Naive thymus-derived CD4-positive, alpha-beta T cell (primary cell): ENCODE data around the gene CDC42BPG. TPM values are rescaled to one million over a fixed set of nuclear protein-coding genes. Genes with fewer than 3 reads are reported as not detected.
"Not testable (repeated sequence)": the region's sequence is repeated elsewhere in the genome, so short reads cannot be mapped to it uniquely, and the experiment has no call there.

ENCODE experiments used
- ATAC-seq: fragments of 150-1000 bp; cut with Tn5 transposase; 2 replicates; pipeline ENCODE4 v1.10.0; 2021; ENCODE audit warnings: mild to moderate bottlenecking, moderate library complexity
- CTCF ChIA-PET: fragments of 350-600 bp; sonication (Branson Sonifier 250); formaldehyde crosslinking; loops from one replicate; lab custom pipeline; 2021; ENCODE audit warnings: antibody characterized with exemption; lab: Charles Lee
- POLR2A ChIA-PET: fragments of 350-600 bp; sonication (Branson Sonifier 250); formaldehyde crosslinking; loops from one replicate; lab custom pipeline; 2021; ENCODE audit warnings: antibody characterized with exemption, inconsistent platforms; lab: Charles Lee
- DNase-seq, 9 donors: peaks; one replicate each; pipeline versions ENCODE4 v3.0.0 to v3.0.0-alpha.2; 2020 to 2022; ENCODE audit warnings: mixed read lengths in 1 of 9
- H3K27ac ChIP-seq: one replicate; pipeline ENCODE4 v1.7.0; 2013; ENCODE audit warnings: mild to moderate bottlenecking, low read depth, low read length, moderate library complexity
- H3K27me3 ChIP-seq, 2 donors: one replicate each; pipeline ENCODE4 v1.7.0; 2013; ENCODE audit warnings: low read length in 2 of 2, mild to moderate bottlenecking in 2 of 2, moderate library complexity in 2 of 2; ENCODE audit not compliant: control insufficient read depth in 2 of 2, insufficient read depth in 2 of 2
- H3K36me3 ChIP-seq, 3 experiments: 1 replicate in 2 of 3; 2 replicates in 1 of 3; pipeline ENCODE4 v1.7.0; 2013; ENCODE audit warnings: low read length in 3 of 3, mild to moderate bottlenecking in 3 of 3, moderate library complexity in 1 of 3; ENCODE audit not compliant: insufficient read depth in 3 of 3, control insufficient read depth in 2 of 3
- H3K4me1 ChIP-seq, 2 donors: one replicate each; pipeline ENCODE4 v1.7.0; 2013; ENCODE audit warnings: low read length in 2 of 2, mild to moderate bottlenecking in 2 of 2, moderate library complexity in 1 of 2; ENCODE audit not compliant: control insufficient read depth in 2 of 2, insufficient read depth in 2 of 2
- H3K4me3 ChIP-seq: 2 replicates; pipeline ENCODE4 v1.7.0; 2013; ENCODE audit warnings: mild to moderate bottlenecking, low read length
- H3K9me3 ChIP-seq, 3 experiments: 1 replicate in 2 of 3; 2 replicates in 1 of 3; pipeline ENCODE4 v1.7.0; 2013; ENCODE audit warnings: low read length in 3 of 3; ENCODE audit not compliant: control insufficient read depth in 2 of 3
- H3K27ac Mint-ChIP-seq, 9 donors: one replicate each; pipeline ENCODE4 v1.8.0; 2020 to 2022; ENCODE audit warnings: mixed read lengths in 9 of 9, mild to moderate bottlenecking in 8 of 9, moderate library complexity in 5 of 9, inconsistent platforms in 2 of 9
- H3K27me3 Mint-ChIP-seq, 5 donors: one replicate each; pipeline ENCODE4 v1.8.0; 2021 to 2022; ENCODE audit warnings: mixed read lengths in 5 of 5, mild to moderate bottlenecking in 1 of 5
- H3K36me3 Mint-ChIP-seq, 5 donors: one replicate each; pipeline ENCODE4 v1.8.0; 2020 to 2022; ENCODE audit warnings: mixed read lengths in 5 of 5, mild to moderate bottlenecking in 3 of 5, inconsistent platforms in 1 of 5
- H3K4me1 Mint-ChIP-seq, 7 donors: one replicate each; pipeline ENCODE4 v1.8.0; 2020 to 2022; ENCODE audit warnings: mixed read lengths in 7 of 7, mild to moderate bottlenecking in 3 of 7, inconsistent platforms in 1 of 7
- H3K4me3 Mint-ChIP-seq, 10 donors: one replicate each; pipeline ENCODE4 v1.8.0; 2020 to 2022; ENCODE audit warnings: mild to moderate bottlenecking in 10 of 10, mixed read lengths in 10 of 10, moderate library complexity in 6 of 10, inconsistent platforms in 2 of 10
- H3K9me3 Mint-ChIP-seq, 11 donors: one replicate each; pipeline ENCODE4 v1.8.0; 2020 to 2022; ENCODE audit warnings: mixed read lengths in 11 of 11, mild to moderate bottlenecking in 4 of 11, inconsistent platforms in 1 of 11, moderate library complexity in 1 of 11
- intact Hi-C, 2 donors: fragments of 100-400 bp; cut with micrococcal nuclease; formaldehyde crosslinking; loops; one replicate each; pipeline ENCODE4 v1.15.1; 2023
- polyA plus RNA-seq, 2 donors: library from polyadenylated mRNA; unstranded; fragments of 300-500 nt; fragmentation: Illumina TruSeq; gene quantifications; one replicate each; pipeline ENCODE4 v1.2.3, GENCODE V29; 2021
- total RNA-seq, 6 experiments: library from RNA in 5 of 6; stranded (reverse) in 5 of 6; gene quantifications; 1 replicate in 5 of 6; 2 replicates in 1 of 6; pipeline ENCODE4 v1.2.3 and lab custom pipeline; 2021 to 2026

Gene CDC42BPG
- total and polyA plus RNA-seq, 7 experiments from 2014 or later: 0.22 to 9.2 (median 6.9) TPM

- Histone ChIP-seq H3K36me3 (no peaks in the 10 kb centered on the region), H3K27ac (no peak overlapping the region), H3K4me1 (peaks cover 41 to 59% of the 10 kb centered on the region in 2 donors), H3K9me3 (no peaks in the 10 kb centered on the region), H3K27me3 (no peaks in the 10 kb centered on the region), H3K4me3 (no peak overlapping the region)
- DNase-seq: peak; percentile 79 to 96 (median 89)
- intact Hi-C loops: loop anchor here (1.0 to 10.0 kb wide), 12 partner anchors 12 to 334 kb away; partner anchors contain the start of genes EHD1 (in 2 of the 2), ARL2 (in 1 of the 2), ATG2A (in 1 of the 2) and CAPN1 (in 1 of the 2)
- H3K27ac Mint-ChIP-seq: peak overlapping the region; percentile 21 to 83 (median 72)
- peaks cover 0 to 2% (median 0%) of the 10 kb centered on the region in 11 donors for H3K9me3 Mint-ChIP-seq
- CTCF ChIA-PET: interaction anchor here (0.6 to 29.8 kb wide), 14 partner anchors 11 to 469 kb away, joined by 3 to 945 read pairs (median 4); partner anchors contain the start of gene EHD1
- ATAC-seq: peak; percentile 78
- H3K4me3 Mint-ChIP-seq: peak overlapping the region in 7 of 10 donors; percentile 14 to 55 (median 38)
- peaks cover 0 to 2% (median 0%) of the 10 kb centered on the region in 5 donors for H3K36me3 Mint-ChIP-seq
- POLR2A ChIA-PET: interaction anchor here (0.7 to 29.3 kb wide), 9 partner anchors 17 to 274 kb away, joined by 3 to 1324 read pairs (median 5); partner anchors contain the start of genes EHD1, FAU, MRPL49 and RASGRP2
- H3K4me1 Mint-ChIP-seq: peaks cover 40 to 68% (median 58%) of the 10 kb centered on the region in 7 donors
- H3K27me3 Mint-ChIP-seq: no peaks in the 10 kb centered on the region
Observed at GRCh38 chr11:64846998-64847666, 2.7 kb upstream of the CDC42BPG start.

GRCh38 chr11:64845776-64846129 lies 1.3 kb upstream of the CDC42BPG start:
- H3K27me3 Mint-ChIP-seq: not testable (repeated sequence)

GRCh38 chr11:64845129-64845775 lies 799 bp upstream of the CDC42BPG start:
- H3K4me1 Mint-ChIP-seq: peaks cover 31 to 51% (median 41%) of the 10 kb centered on the region in 7 donors
- peaks cover 27 to 44% of the 10 kb centered on the region in 2 donors for H3K4me1 ChIP-seq
- H3K4me3 ChIP-seq: peak overlapping the region; percentile 50
- peaks cover 0 to 2% (median 0%) of the 10 kb centered on the region in 11 donors for H3K9me3 Mint-ChIP-seq
- H3K27me3 Mint-ChIP-seq: no peaks in the 10 kb centered on the region
- no peaks in the 10 kb centered on the region for H3K36me3 Mint-ChIP-seq
- ChIA-PET POLR2A (interaction anchor here (0.7 to 29.3 kb wide), 11 partner anchors 18 to 290 kb away, joined by 3 to 1324 read pairs (median 4); partner anchors contain the start of genes EHD1, FAU, MRPL49 and RASGRP2), CTCF (interaction anchor here (0.6 to 29.8 kb wide), 6 partner anchors 11 to 417 kb away, joined by 3 to 945 read pairs (median 5); partner anchors contain the start of genes EHD1 and POLA2)
- DNase-seq: no peak
- ATAC-seq: no peak
- no peaks in the 10 kb centered on the region for H3K27me3 ChIP-seq
- intact Hi-C loops: loop anchor here in 1 of 2 donors (2.0 to 10.0 kb wide), 3 partner anchors 34 to 240 kb away; partner anchors contain the start of genes CDCA5, MEN1 and ZFPL1
- peak overlapping the region; percentile 70 for H3K27ac ChIP-seq
- H3K9me3 ChIP-seq: no peaks in the 10 kb centered on the region
- H3K27ac Mint-ChIP-seq: peak overlapping the region; percentile 42 to 87 (median 80)
- peaks cover 0 to 4% (median 0%) of the 10 kb centered on the region in 3 experiments for H3K36me3 ChIP-seq
- H3K4me3 Mint-ChIP-seq: peak overlapping the region; percentile 41 to 87 (median 77)

More at GRCh38 chr11:64845776-64846129, 1.3 kb upstream of the CDC42BPG start:
- Mint-ChIP-seq H3K4me3 (peak overlapping the region in 8 of 10 donors; percentile 32 to 87 (median 77)), H3K27ac (peak overlapping the region in 6 of 9 donors; percentile 28 to 87 (median 74)), H3K4me1 (peaks cover 32 to 54% (median 44%) of the 10 kb centered on the region in 7 donors)
- intact Hi-C loops: loop anchor here (2.0 to 10.0 kb wide), 5 partner anchors 35 to 335 kb away; partner anchors contain the start of genes CAPN1 (in 1 of the 2), CDCA5 (in 1 of the 2), MEN1 (in 1 of the 2) and TM7SF2 (in 1 of the 2)
- H3K9me3 ChIP-seq, H3K4me3 ChIP-seq, H3K36me3 Mint-ChIP-seq, H3K27ac ChIP-seq, H3K27me3 ChIP-seq, H3K9me3 Mint-ChIP-seq, ATAC-seq, H3K36me3 ChIP-seq, DNase-seq: not testable (repeated sequence)
- POLR2A ChIA-PET: interaction anchor here (0.7 to 29.3 kb wide), 9 partner anchors 18 to 272 kb away, joined by 3 to 1324 read pairs (median 5); partner anchors contain the start of genes EHD1, RASGRP2 and ZNHIT2
- H3K4me1 ChIP-seq: peaks cover 27 to 45% of the 10 kb centered on the region in 2 donors
- CTCF ChIA-PET: interaction anchor here (0.9 to 29.8 kb wide), 6 partner anchors 18 to 157 kb away, joined by 3 to 945 read pairs (median 6); partner anchors contain the start of gene EHD1

- Histone ChIP-seq H3K4me1 (peaks cover 17 to 31% of the 10 kb centered on the region in 2 donors), H3K27me3 (no peaks in the 10 kb centered on the region), H3K36me3 (peaks cover 0 to 19% (median 0%) of the 10 kb centered on the region in 3 experiments), H3K4me3 (peak overlapping the region; percentile 50), H3K27ac (peak overlapping the region; percentile 70), H3K9me3 (no peaks in the 10 kb centered on the region)
- POLR2A ChIA-PET: interaction anchor here (1.0 to 29.3 kb wide), 8 partner anchors 9 to 99 kb away, joined by 3 to 1324 read pairs (median 6); partner anchors contain the start of genes EHD1, MEN1, RASGRP2 and SF1
- Mint-ChIP-seq H3K27me3 (no peaks in the 10 kb centered on the region), H3K4me1 (peaks cover 25 to 36% (median 30%) of the 10 kb centered on the region in 7 donors), H3K4me3 (peak overlapping the region; percentile 79 to 95 (median 86)), H3K36me3 (peaks cover 0 to 3% (median 0%) of the 10 kb centered on the region in 5 donors), H3K27ac (peak overlapping the region in 8 of 9 donors; percentile 65 to 93 (median 84)), H3K9me3 (peaks cover 0 to 2% (median 0%) of the 10 kb centered on the region in 11 donors)
- ATAC-seq (no peak), DNase-seq (no peak)
- intact Hi-C loops: loop anchor here in 1 of 2 donors (1.0 to 10.0 kb wide), 7 partner anchors 33 to 241 kb away; partner anchors contain the start of genes CDCA5, MEN1, SNX15 and ZFPL1
- CTCF ChIA-PET: interaction anchor here (0.7 to 29.8 kb wide), 10 partner anchors 10 to 166 kb away, joined by 3 to 945 read pairs (median 4); partner anchors contain the start of genes EHD1, MAP4K2 and MEN1
Observed at GRCh38 chr11:64843686-64844329, 645 bp downstream of the CDC42BPG start.

- no peak for ATAC-seq
- peaks cover 10 to 24% of the 10 kb centered on the region in 2 donors for H3K4me1 ChIP-seq
- no peaks in the 10 kb centered on the region for H3K27me3 ChIP-seq
- CTCF ChIA-PET: interaction anchor here (0.8 to 29.8 kb wide), 7 partner anchors 16 to 154 kb away, joined by 3 to 945 read pairs (median 5); partner anchors contain the start of genes EHD1, MEN1 and RASGRP2
- H3K27ac Mint-ChIP-seq: peak overlapping the region in 4 of 9 donors; percentile 28 to 84 (median 50)
- peaks cover 19 to 29% (median 23%) of the 10 kb centered on the region in 7 donors for H3K4me1 Mint-ChIP-seq
- H3K36me3 ChIP-seq: peaks cover 0 to 26% (median 0%) of the 10 kb centered on the region in 3 experiments
- no peak overlapping the region for H3K27ac ChIP-seq
- peaks cover 0 to 3% (median 0%) of the 10 kb centered on the region in 5 donors for H3K36me3 Mint-ChIP-seq
- no peak overlapping the region for H3K4me3 ChIP-seq
- POLR2A ChIA-PET: interaction anchor here (0.6 to 29.3 kb wide), 6 partner anchors 21 to 98 kb away, joined by 4 to 1324 read pairs (median 8); partner anchors contain the start of genes EHD1, MEN1, RASGRP2 and SF1
- H3K9me3 ChIP-seq: no peaks in the 10 kb centered on the region
- no peaks in the 10 kb centered on the region for H3K27me3 Mint-ChIP-seq
- intact Hi-C loops: loop anchor here in 1 of 2 donors (10.0 kb wide), 1 partner anchor 242 kb away; the partner anchor contains the start of genes CDCA5 and ZFPL1
- peaks cover 0 to 2% (median 0%) of the 10 kb centered on the region in 11 donors for H3K9me3 Mint-ChIP-seq
- peak overlapping the region; percentile 51 to 90 (median 84) for H3K4me3 Mint-ChIP-seq
- no peak for DNase-seq
Observed at GRCh38 chr11:64842851-64843685, 1.4 kb downstream of the CDC42BPG start.
